Progenitor cell of endocrine pancreas (in vitro differentiated cells): ENCODE results near the gene PIN4. TPM values are rescaled to one million over a fixed set of nuclear protein-coding genes. Genes with fewer than 3 reads are reported as not detected.
"Not testable (repeated sequence)": the region's sequence is repeated elsewhere in the genome, so short reads cannot be mapped to it uniquely, and the experiment has no call there.

Experiments used
- DNase-seq: peaks from one replicate; pipeline ENCODE4 v3.0.0; 2021; ENCODE audit warnings: low spot score; ENCODE audit not compliant: unreplicated experiment
- H3K27ac Mint-ChIP-seq: 2 replicates; pipeline ENCODE4 v1.8.0; 2021; ENCODE audit warnings: mild to moderate bottlenecking, moderate library complexity, mixed read lengths
- H3K27me3 Mint-ChIP-seq: 2 replicates; pipeline ENCODE4 v1.8.0; 2021; ENCODE audit warnings: mixed read lengths
- H3K36me3 Mint-ChIP-seq: 2 replicates; pipeline ENCODE4 v1.8.0; 2022; ENCODE audit warnings: mixed read lengths; ENCODE audit not compliant: insufficient read depth
- H3K4me1 Mint-ChIP-seq: 2 replicates; pipeline ENCODE4 v1.8.0; 2021; ENCODE audit warnings: low read depth, mixed read lengths
- H3K4me3 Mint-ChIP-seq: 2 replicates; pipeline ENCODE4 v1.8.0; 2021; ENCODE audit warnings: low read depth, mild to moderate bottlenecking, moderate library complexity, mixed read lengths
- H3K9me3 Mint-ChIP-seq: 2 replicates; pipeline ENCODE4 v1.8.0; 2021; ENCODE audit warnings: low read depth, mixed read lengths
- total RNA-seq: library from RNA; stranded (reverse); gene quantifications from 2 replicates; pipeline ENCODE4 v1.2.1, GENCODE V29; 2021
- TF ChIP-seq, protein P1 (sequence below): fragments of 200-600 bp; sonication (generic); IDR thresholded peaks from one replicate; pipeline ENCODE4 v1.5.0; 2021; ENCODE audit warnings: antibody characterized with exemption, mild to moderate bottlenecking; ENCODE audit not compliant: unreplicated experiment

The PIN4 gene
- total RNA-seq, 1 donor from 2014 or later: 19.0 TPM

DNA sequence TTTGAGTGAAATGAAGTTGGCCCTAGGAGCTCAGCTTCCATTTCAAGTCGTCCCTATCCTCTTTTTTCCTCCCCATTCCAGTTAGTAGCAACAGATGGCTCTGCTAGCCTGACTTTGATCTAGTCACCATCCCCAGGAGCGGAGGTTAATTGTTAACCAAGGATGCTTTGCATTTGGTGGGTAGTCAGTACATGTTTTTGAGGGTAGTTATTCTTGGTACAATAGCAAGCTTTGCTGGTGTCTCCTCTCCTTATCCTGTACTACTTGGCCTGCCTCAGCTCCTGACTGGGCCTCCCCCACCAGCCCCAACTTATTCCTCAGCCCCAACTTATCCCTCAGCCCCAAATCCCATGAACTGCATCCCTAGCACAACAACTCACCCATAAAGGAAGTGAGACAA, 35.0 kb upstream of the PIN4 start:
- no peak for DNase-seq
- H3K36me3 Mint-ChIP-seq: no peaks in the 10 kb centered on the region
- no peaks in the 10 kb centered on the region for H3K27me3 Mint-ChIP-seq
- no peak overlapping the region for H3K4me3 Mint-ChIP-seq
- H3K9me3 Mint-ChIP-seq: peaks cover 5% of the 10 kb centered on the region
- H3K4me1 Mint-ChIP-seq: no peaks in the 10 kb centered on the region
- peak overlapping the region; percentile 27 for H3K27ac Mint-ChIP-seq
- TF ChIP-seq, protein P1, sequence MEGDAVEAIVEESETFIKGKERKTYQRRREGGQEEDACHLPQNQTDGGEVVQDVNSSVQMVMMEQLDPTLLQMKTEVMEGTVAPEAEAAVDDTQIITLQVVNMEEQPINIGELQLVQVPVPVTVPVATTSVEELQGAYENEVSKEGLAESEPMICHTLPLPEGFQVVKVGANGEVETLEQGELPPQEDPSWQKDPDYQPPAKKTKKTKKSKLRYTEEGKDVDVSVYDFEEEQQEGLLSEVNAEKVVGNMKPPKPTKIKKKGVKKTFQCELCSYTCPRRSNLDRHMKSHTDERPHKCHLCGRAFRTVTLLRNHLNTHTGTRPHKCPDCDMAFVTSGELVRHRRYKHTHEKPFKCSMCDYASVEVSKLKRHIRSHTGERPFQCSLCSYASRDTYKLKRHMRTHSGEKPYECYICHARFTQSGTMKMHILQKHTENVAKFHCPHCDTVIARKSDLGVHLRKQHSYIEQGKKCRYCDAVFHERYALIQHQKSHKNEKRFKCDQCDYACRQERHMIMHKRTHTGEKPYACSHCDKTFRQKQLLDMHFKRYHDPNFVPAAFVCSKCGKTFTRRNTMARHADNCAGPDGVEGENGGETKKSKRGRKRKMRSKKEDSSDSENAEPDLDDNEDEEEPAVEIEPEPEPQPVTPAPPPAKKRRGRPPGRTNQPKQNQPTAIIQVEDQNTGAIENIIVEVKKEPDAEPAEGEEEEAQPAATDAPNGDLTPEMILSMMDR: no peak

DNA sequence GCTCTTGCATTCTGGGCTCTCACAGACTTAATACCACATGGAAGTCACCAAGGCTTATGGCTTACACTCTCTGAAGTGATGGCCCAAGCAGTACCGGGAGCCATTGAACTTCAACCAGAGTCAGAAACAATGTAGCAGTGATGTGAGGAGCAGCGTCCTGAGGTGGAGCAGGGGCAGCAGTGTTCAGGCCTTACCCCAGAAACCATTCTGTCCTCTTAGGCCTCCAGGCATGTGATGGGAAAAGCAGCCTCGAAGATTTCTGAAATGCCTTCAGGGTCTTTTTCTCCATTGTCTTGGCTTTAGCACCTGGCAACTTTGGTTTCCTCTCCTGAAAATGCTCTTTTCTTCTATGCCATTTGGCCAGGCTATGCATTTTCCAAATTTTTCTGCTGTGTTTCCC, 22.8 kb upstream of the PIN4 start:
- no peak for DNase-seq
- peaks cover 35% of the 10 kb centered on the region for H3K9me3 Mint-ChIP-seq
- H3K4me1 Mint-ChIP-seq: no peaks in the 10 kb centered on the region
- H3K27me3 Mint-ChIP-seq: no peaks in the 10 kb centered on the region
- TF ChIP-seq, protein P1: no peak
- H3K4me3 Mint-ChIP-seq: no peak overlapping the region
- peaks cover 2% of the 10 kb centered on the region for H3K36me3 Mint-ChIP-seq
- H3K27ac Mint-ChIP-seq: no peak overlapping the region

DNA sequence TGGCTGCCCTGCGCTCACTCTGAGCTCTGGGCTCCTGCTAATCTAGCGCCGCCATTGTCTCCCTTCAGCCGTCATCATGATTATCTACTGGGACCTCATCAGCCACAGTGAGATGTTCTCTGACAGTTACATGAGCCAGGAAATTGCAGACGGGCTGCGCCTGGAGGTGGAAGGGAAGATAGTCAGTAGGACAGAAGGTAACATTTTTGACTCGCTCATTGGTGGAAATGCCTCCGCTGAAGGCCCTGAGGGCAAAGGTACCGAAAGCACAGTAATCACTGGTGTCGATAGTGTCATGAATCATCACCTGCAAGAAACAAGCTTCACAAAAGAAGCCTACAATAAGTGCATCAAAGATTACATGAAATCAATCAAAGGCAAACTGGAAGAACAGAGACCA, 21.8 kb upstream of the PIN4 start:
- TF ChIP-seq, protein P1: no peak
- peaks cover 2% of the 10 kb centered on the region for H3K36me3 Mint-ChIP-seq
- H3K4me3 Mint-ChIP-seq: no peak overlapping the region
- no peak overlapping the region for H3K27ac Mint-ChIP-seq
- no peaks in the 10 kb centered on the region for H3K27me3 Mint-ChIP-seq
- H3K4me1 Mint-ChIP-seq: no peaks in the 10 kb centered on the region
- H3K9me3 Mint-ChIP-seq: peaks cover 35% of the 10 kb centered on the region
- DNase-seq: no peak

DNA sequence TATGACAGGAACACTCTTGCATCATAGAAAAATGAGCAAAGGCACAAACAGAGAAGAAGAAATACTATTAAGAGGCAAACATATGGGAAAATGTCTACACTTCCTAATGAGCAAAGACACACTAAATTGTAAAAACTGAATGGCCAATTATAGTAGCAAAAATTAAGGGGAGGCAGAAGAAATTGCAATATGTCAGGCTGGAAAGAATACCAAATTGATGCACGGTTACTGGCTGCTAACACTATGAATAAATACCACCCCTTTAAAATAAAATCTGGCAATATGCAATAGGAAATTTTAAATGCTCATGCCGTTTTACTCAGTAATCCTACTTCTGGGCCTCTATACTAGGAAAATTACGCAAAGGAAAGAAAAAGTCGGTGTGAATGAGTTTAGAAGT, 16.0 kb upstream of the PIN4 start:
- Mint-ChIP-seq H3K27ac (no peak overlapping the region), H3K4me3 (no peak overlapping the region), H3K36me3 (no peaks in the 10 kb centered on the region), H3K4me1 (no peaks in the 10 kb centered on the region), H3K27me3 (no peaks in the 10 kb centered on the region), H3K9me3 (peaks cover 4% of the 10 kb centered on the region)
- TF ChIP-seq, protein P1: no peak
- no peak for DNase-seq

DNA sequence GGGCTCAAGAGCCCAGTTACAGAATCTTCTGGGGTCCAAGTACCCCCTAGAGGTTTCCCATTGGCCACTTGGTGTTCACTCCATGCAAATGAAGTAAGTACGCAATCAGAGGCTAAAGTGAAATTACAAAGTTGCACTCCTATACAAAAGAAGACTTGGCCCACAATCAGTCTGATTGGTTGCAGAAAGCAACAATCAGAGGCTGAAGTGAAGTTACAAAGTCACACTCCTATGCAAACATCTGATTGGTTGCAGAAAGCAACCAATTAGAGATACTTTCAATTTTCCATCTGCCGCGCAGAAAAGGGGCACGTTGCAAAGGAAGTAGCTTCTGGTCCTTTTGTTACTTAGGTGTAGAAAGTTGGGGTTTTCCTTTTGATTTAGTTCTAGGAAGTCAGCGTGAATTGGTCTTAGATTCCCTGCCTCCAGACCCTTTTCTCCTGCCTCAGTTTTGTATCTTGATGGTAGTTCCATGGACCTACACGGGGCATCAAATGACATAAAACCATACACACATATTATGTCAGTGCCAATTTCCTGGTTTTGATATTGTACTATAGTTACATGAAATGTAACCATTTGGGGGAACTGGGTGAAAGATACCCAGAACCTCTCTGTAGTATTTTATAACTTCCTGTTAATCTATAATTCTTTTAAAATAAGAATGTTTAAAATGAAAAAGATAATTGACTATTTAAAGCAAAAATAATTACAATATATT, 12.4 kb upstream of the PIN4 start:
- Mint-ChIP-seq H3K4me3 (no peak overlapping the region), H3K4me1 (no peaks in the 10 kb centered on the region), H3K27me3 (no peaks in the 10 kb centered on the region), H3K36me3 (no peaks in the 10 kb centered on the region), H3K27ac (no peak overlapping the region), H3K9me3 (peaks cover 2% of the 10 kb centered on the region)
- no peak for DNase-seq
- TF ChIP-seq, protein P1: no peak

DNA sequence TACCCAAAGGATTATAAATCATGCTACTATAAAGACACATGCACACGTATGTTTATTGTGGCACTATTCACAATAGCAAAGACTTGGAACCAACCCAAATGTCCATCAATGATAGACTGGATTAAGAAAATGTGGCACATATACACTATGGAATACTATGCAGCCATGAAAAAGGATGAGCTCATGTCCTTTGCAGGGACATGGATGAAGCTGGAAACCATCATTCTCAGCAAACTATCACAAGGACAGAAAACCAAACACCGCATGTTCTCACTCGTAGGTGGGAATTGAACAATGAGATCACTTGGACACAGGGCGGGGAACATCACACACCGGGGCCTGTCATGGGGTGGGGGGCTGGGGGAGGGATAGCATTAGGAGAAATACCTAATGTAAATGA, 5.3 kb upstream of the PIN4 start:
- not testable (repeated sequence) for DNase-seq, H3K4me1 Mint-ChIP-seq, H3K27me3 Mint-ChIP-seq, H3K4me3 Mint-ChIP-seq, H3K36me3 Mint-ChIP-seq, H3K27ac Mint-ChIP-seq
- H3K9me3 Mint-ChIP-seq: peaks cover 24% of the 10 kb centered on the region
